A549 (cell line): ENCODE results near the gene AGRN.

Source experiments
- ATOH8 ChIP-seq: fragments of 250-450 bp; sonication (Bioruptor Pico); IDR thresholded peaks from 2 replicates; pipeline ENCODE4 v1.5.0; 2020; ENCODE audit warnings: low read depth, mild to moderate bottlenecking, moderate library complexity
- CTCF ChIP-seq: fragments of >200 bp; sonication (Bioruptor Twin); formaldehyde crosslinking; IDR thresholded peaks from 3 replicates; pipeline ENCODE4 v1.5.1; 2016
- HMGXB4 ChIP-seq: fragments of 250-450 bp; sonication (Bioruptor Pico); IDR thresholded peaks from 2 replicates; pipeline ENCODE4 v1.5.0; 2021; ENCODE audit warnings: mild to moderate bottlenecking, moderate library complexity, borderline replicate concordance
- JUNB ChIP-seq: fragments of >200 bp; sonication (Bioruptor Twin); formaldehyde crosslinking; IDR thresholded peaks from 2 replicates; pipeline ENCODE4 v1.6.1; 2016
- KDM1A ChIP-seq: fragments of 200-600 bp; sonication (generic); IDR thresholded peaks from 2 replicates; pipeline ENCODE4 v1.6.1; 2016; ENCODE audit warnings: low read depth, mild to moderate bottlenecking
- MAZ ChIP-seq: fragments of 150-350 bp; IDR thresholded peaks from 2 replicates; pipeline ENCODE4 v1.6.1; 2014; ENCODE audit warnings: antibody characterized with exemption, low read depth, low read length, borderline replicate concordance
- PBX3 ChIP-seq: IDR thresholded peaks from 2 replicates; pipeline ENCODE4 v1.6.1; 2012
- POLR2A ChIP-seq: IDR thresholded peaks from 2 replicates; pipeline ENCODE4 v1.6.1; 2012; ENCODE audit warnings: mild to moderate bottlenecking, low read length
- POLR2AphosphoS2 ChIP-seq: conservative IDR thresholded peaks from 2 replicates; pipeline ENCODE4 v1.6.1; 2012; ENCODE audit warnings: low read length, improper control_type of control experiment, inconsistent platforms
- RARB ChIP-seq: fragments of 250-450 bp; sonication (Bioruptor Pico); IDR thresholded peaks from 2 replicates; pipeline ENCODE4 v1.8.0; 2021; ENCODE audit warnings: mild to moderate bottlenecking, moderate library complexity
- RFX5 ChIP-seq: fragments of 450-650 bp; IDR thresholded peaks from 2 replicates; pipeline ENCODE4 v1.7.1; 2014; ENCODE audit warnings: antibody characterized with exemption, mild to moderate bottlenecking, moderate library complexity
- TP53 ChIP-seq: fragments of 250-450 bp; sonication (Bioruptor Pico); IDR thresholded peaks from 2 replicates; pipeline ENCODE4 v1.5.0; 2021; ENCODE audit warnings: mild to moderate bottlenecking, moderate library complexity

- no peak for TF ChIP-seq RARB (CRISPR knock-in tag)
- no peak for TF ChIP-seq CTCF
- no peak for TF ChIP-seq RFX5
- TF ChIP-seq ATOH8: no peak
- no peak for TF ChIP-seq KDM1A
- TF ChIP-seq JUNB: no peak
- no peak for TF ChIP-seq POLR2A
- TF ChIP-seq TP53 (CRISPR knock-in tag): no peak
- TF ChIP-seq PBX3: no peak
- TF ChIP-seq POLR2AphosphoS2: no peak
- TF ChIP-seq HMGXB4 (CRISPR knock-in tag): no peak
- no peak for TF ChIP-seq MAZ
Measured at GRCh38 chr1:1066403-1067283, 46.7 kb downstream of the AGRN start.
